Testis (tissue), 3 donors: ENCODE measurements around the gene ROMO1. TPM values are rescaled to one million over a fixed set of nuclear protein-coding genes. Genes with fewer than 3 reads are reported as not detected.
"Not testable (repeated sequence)": the region's sequence is repeated elsewhere in the genome, so short reads cannot be mapped to it uniquely, and the experiment has no call there.

ENCODE experiments used
- DNase-seq: peaks from one replicate; pipeline ENCODE4 v3.0.0-alpha.2; 2019
- H3K27ac ChIP-seq, 2 donors: fragments of 200-600 bp; sonication (generic); one replicate each; pipeline ENCODE4 v1.5.1; 2019
- H3K27me3 ChIP-seq: fragments of 200-600 bp; sonication (generic); one replicate; pipeline ENCODE4 v1.5.1; 2019
- H3K36me3 ChIP-seq: fragments of 200-600 bp; sonication (generic); one replicate; pipeline ENCODE4 v1.5.1; 2017; ENCODE audit warnings: low read depth; ENCODE audit errors: missing control alignments
- H3K4me1 ChIP-seq: fragments of 200-600 bp; sonication (generic); one replicate; pipeline ENCODE4 v1.5.1; 2019
- H3K4me3 ChIP-seq, 2 donors: fragments of 200-600 bp; sonication (generic); one replicate each; pipeline ENCODE4 v1.5.1; 2017 to 2019
- H3K9me3 ChIP-seq: fragments of 200-600 bp; sonication (generic); one replicate; pipeline ENCODE4 v1.5.1; 2017
- CTCF ChIP-seq, 3 experiments: fragments of 450-650 bp in 2 of 3; fragments of 200-600 bp in 1 of 3; sonication (generic) in 1 of 3; IDR thresholded peaks; one replicate each; pipeline ENCODE4 v1.5.1; 2016 to 2019; ENCODE audit warnings: antibody characterized with exemption in 3 of 3, mild to moderate bottlenecking in 2 of 3, moderate library complexity in 1 of 3
- POLR2A ChIP-seq: fragments of 450-650 bp; IDR thresholded peaks from one replicate; pipeline ENCODE4 v1.6.1; 2017; ENCODE audit warnings: antibody characterized with exemption, mild to moderate bottlenecking, moderate library complexity
- WGBS, 2 donors: methylation state at CpG; one replicate each; pipeline ENCODE4 v1.1.5; 2018; 5-methylcytosine and 5-hydroxymethylcytosine counted together
- intact Hi-C: fragments of 100-400 bp; cut with DNase I; formaldehyde crosslinking; loops from one replicate; pipeline ENCODE4 v1.15.1; 2023; ENCODE audit warnings: low total_unique reads
- polyA plus RNA-seq: library from polyadenylated mRNA; stranded (reverse); fragments of 350-450 nt; fragmentation: Illumina TruSeq; extraction: RNeasy Lipid Tissue Mini Kit (QIAGEN cat#74804); gene quantifications from one replicate; pipeline ENCODE4 v1.2.3, GENCODE V29; 2014; ENCODE audit warnings: low read depth, low replicate concordance; ENCODE audit not compliant: insufficient read depth
- total RNA-seq, 2 donors: library from RNA; depleted of rRNA; stranded (reverse); fragments of >200 nt; gene quantifications; one replicate each; pipeline ENCODE4 v1.2.3, GENCODE V29; 2016

Gene ROMO1
- total and polyA plus RNA-seq, 3 donors from 2014 or later, result 160 to 276 (median 200) TPM

GRCh38 chr20:35743693-35744491 is 44.7 kb downstream of the ROMO1 start:
- H3K4me3 ChIP-seq, result no peak overlapping the region
- peak overlapping the region; percentile 96 for H3K27ac ChIP-seq
- 53 to 67% methylated on average over 15 of the region's 15 CpGs for WGBS, 2 donors
- H3K27me3 ChIP-seq, result no peaks in the 10 kb centered on the region
- H3K36me3 ChIP-seq, result no peaks in the 10 kb centered on the region
- no peaks in the 10 kb centered on the region for H3K9me3 ChIP-seq
- TF ChIP-seq POLR2A, result no peak
- TF ChIP-seq CTCF (IDR thresholded peaks at IDR 0.05), result no peak
- H3K4me1 ChIP-seq, result peaks cover 22% of the 10 kb centered on the region
- intact Hi-C loops, result no loop called here
- DNase-seq, result no peak

GRCh38 chr20:35744492-35744841 is 45.3 kb downstream of the ROMO1 start:
- H3K27me3 ChIP-seq, DNase-seq, H3K36me3 ChIP-seq, H3K9me3 ChIP-seq, intact Hi-C loops, H3K4me3 ChIP-seq: not testable (repeated sequence)
- Histone ChIP-seq H3K4me1 (peaks cover 19% of the 10 kb centered on the region), H3K27ac (peak overlapping the region; percentile 96)
- WGBS, 2 donors, result 86 to 92% methylated on average over 3 of the region's 3 CpGs

Other genes with a start within 250 kb of the ROMO1 start
- 10 to 100 TPM; 41.2 to 54.5 TPM for gene CEP250, start 243.8 kb upstream of the ROMO1 start, total RNA-seq
- gene CEP250, start 243.8 kb upstream of the ROMO1 start, polyA plus RNA-seq, result 68.6 TPM
- 10 to 100 TPM in 1 of 2 donors, 1 to 10 TPM in 1; 8.5 to 17.3 TPM for gene C20orf173, start 169.8 kb upstream of the ROMO1 start, total RNA-seq
- 47.2 TPM for gene C20orf173, start 169.8 kb upstream of the ROMO1 start, polyA plus RNA-seq
- 100 to 1,000 TPM; 337 to 338 TPM for gene ERGIC3, start 157.3 kb upstream of the ROMO1 start, total RNA-seq
- gene ERGIC3, start 157.3 kb upstream of the ROMO1 start, polyA plus RNA-seq, result 493 TPM
- 10 to 100 TPM; 21.6 to 49.0 TPM for gene SPAG4, start 83.6 kb upstream of the ROMO1 start, total RNA-seq
- 39.0 TPM for gene SPAG4, start 83.6 kb upstream of the ROMO1 start, polyA plus RNA-seq
- gene CPNE1, start 34.5 kb upstream of the ROMO1 start, total RNA-seq, result 100 to 1,000 TPM in 1 of 2 donors, 10 to 100 TPM in 1; 60.6 to 103 TPM
- gene CPNE1, start 34.5 kb upstream of the ROMO1 start, polyA plus RNA-seq, result 105 TPM
- 10 to 100 TPM; 40.8 to 46.3 TPM for gene RBM12, start 34.5 kb upstream of the ROMO1 start, total RNA-seq
- gene RBM12, start 34.5 kb upstream of the ROMO1 start, polyA plus RNA-seq, result 54.9 TPM
- gene NFS1, start 53 bp upstream of the ROMO1 start, total RNA-seq, result 10 to 100 TPM; 84.1 to 90.6 TPM
- 86.6 TPM for gene NFS1, start 53 bp upstream of the ROMO1 start, polyA plus RNA-seq
- gene RBM39, start 42.9 kb downstream of the ROMO1 start, total RNA-seq, result 100 to 1,000 TPM; 273 to 278 TPM
- 116 TPM for gene RBM39, start 42.9 kb downstream of the ROMO1 start, polyA plus RNA-seq
- gene PHF20, start 72.6 kb downstream of the ROMO1 start, total RNA-seq, result 100 to 1,000 TPM in 1 of 2 donors, 10 to 100 TPM in 1; 59.8 to 108 TPM
- gene PHF20, start 72.6 kb downstream of the ROMO1 start, polyA plus RNA-seq, result 76.1 TPM